Peyer's patch (tissue), 4 donors: ENCODE data around the gene CDC26.

ENCODE experiments used
- POLR2A ChIP-seq, 2 donors: fragments of 450-650 bp; IDR thresholded peaks; one replicate each; pipeline ENCODE4 v1.5.1; 2017; ENCODE audit warnings: antibody characterized with exemption in 2 of 2, mild to moderate bottlenecking in 2 of 2, moderate library complexity in 2 of 2
- TF ChIP-seq, protein P1 (sequence below), 6 experiments: fragments of 450-650 bp in 4 of 6; fragments of 200-600 bp in 2 of 6; sonication (generic) in 1 of 6; IDR thresholded peaks; one replicate each; pipeline ENCODE4 v1.5.1; 2017 to 2019; ENCODE audit warnings: antibody characterized with exemption in 6 of 6, mild to moderate bottlenecking in 3 of 6, moderate library complexity in 1 of 6

GRCh38 chr9:113241161-113241560, 34.2 kb downstream of the CDC26 start:
- TF ChIP-seq, protein P1, sequence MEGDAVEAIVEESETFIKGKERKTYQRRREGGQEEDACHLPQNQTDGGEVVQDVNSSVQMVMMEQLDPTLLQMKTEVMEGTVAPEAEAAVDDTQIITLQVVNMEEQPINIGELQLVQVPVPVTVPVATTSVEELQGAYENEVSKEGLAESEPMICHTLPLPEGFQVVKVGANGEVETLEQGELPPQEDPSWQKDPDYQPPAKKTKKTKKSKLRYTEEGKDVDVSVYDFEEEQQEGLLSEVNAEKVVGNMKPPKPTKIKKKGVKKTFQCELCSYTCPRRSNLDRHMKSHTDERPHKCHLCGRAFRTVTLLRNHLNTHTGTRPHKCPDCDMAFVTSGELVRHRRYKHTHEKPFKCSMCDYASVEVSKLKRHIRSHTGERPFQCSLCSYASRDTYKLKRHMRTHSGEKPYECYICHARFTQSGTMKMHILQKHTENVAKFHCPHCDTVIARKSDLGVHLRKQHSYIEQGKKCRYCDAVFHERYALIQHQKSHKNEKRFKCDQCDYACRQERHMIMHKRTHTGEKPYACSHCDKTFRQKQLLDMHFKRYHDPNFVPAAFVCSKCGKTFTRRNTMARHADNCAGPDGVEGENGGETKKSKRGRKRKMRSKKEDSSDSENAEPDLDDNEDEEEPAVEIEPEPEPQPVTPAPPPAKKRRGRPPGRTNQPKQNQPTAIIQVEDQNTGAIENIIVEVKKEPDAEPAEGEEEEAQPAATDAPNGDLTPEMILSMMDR (IDR thresholded peaks at IDR 0.05) = no peak
- no peak for TF ChIP-seq POLR2A (IDR thresholded peaks at IDR 0.05)
